Stimulated activated CD8-positive, alpha-beta memory T cell treated with anti-CD3 and anti-CD28 coated beads, Interleukin-12 subunit alpha, Interleukin-12 subunit beta, amount 100 ng/mL, for 1 hour (primary cell): Measurements from ENCODE around the gene IER5.
"Not testable (repeated sequence)": the region's sequence is repeated elsewhere in the genome, so short reads cannot be mapped to it uniquely, and the experiment has no call there.

Experiments used
- DNase-seq: peaks from one replicate; pipeline ENCODE4 v3.0.0-alpha.2; 2020; ENCODE audit warnings: low read depth

IER5 gene

GRCh38 chr1:181115971-181116370 is 27.5 kb downstream of the IER5 start:
- not testable (repeated sequence) for DNase-seq

- DNase-seq = no peak
Observed at GRCh38 chr1:181116819-181117390, 28.4 kb downstream of the IER5 start.

GRCh38 chr1:181117648-181118449 is 29.3 kb downstream of the IER5 start:
- DNase-seq = no peak

DNA sequence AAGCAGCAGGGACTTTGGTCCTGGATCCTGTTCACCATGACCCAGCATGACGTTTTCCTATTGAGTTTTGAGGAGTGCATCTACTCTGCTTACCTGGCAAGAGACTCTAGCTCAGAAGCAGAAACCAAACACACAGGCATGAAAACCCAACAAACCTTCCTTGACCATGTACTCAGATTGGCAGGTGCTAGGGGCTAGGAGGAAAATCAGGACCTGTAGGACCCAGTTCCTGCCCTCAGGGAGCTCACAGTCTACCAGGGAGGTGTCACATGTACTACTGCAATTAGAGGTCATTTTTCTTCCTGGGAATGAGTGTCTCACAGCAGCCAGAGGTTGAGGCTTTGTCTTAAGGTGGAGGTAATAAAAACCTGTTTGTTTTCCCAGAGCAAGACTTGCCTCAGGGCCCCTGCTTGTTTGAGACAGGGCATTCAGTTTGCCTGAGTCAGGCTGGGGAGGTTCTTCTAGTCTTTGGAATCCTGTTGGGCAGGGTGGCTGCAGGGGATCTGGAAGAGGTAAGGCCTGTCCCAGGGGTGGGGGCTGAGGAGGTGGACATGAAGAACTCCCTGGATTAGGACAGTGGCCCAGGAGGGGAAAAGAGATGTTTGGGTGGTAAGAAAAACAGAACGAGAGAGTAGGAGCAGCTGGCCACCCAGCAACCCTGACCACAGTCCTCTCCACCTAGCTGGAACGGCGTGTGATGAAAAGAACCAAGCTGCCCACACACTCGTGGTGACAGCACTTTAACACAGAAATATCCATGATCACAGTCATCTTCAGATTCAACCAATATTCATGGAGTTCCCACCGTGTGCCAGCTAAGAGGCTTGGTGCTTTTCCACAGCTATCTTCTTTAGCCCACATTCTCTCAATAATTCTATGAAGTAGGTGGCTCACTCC is 30.8 kb downstream of the IER5 start:
- no peak for DNase-seq

DNA sequence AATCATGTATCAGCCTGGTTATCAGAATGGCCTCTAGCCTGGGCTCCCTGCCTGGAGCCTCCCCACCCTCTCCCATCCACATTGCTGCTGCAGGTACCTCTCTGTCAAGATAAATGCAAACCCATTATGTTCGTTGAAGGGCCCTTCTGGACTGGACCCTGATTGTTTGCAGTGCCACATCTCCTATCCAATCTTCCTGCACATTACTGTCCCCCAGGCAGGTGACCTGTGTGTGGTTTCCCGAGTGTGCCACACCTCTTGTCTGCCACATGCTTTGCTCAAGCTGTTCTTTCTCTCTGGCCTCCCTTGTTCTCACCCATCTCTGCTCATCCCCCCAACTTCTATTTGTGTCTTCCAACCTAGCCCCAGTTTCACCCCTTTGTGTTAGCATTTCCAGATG is 32.4 kb downstream of the IER5 start:
- DNase-seq = no peak

DNA sequence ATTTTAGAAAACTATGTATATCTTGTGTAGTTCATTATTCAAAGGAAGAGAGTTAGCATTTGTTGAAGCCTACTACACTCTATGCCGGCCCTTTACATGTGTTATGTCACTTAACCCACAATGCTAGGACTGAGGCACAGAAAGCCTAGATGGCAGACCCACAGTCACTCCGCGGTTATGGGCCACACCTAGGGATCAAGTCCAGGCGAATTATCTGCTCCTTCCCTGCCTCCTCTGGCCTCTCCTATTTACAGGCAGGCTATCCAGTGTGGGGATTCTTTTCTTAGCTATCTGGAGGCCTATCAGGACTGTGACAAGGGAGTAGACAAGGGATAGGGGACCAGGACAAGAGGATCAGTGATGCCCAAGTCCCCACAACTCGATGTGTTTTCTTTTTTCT is 33.0 kb downstream of the IER5 start:
- DNase-seq = no peak

DNA sequence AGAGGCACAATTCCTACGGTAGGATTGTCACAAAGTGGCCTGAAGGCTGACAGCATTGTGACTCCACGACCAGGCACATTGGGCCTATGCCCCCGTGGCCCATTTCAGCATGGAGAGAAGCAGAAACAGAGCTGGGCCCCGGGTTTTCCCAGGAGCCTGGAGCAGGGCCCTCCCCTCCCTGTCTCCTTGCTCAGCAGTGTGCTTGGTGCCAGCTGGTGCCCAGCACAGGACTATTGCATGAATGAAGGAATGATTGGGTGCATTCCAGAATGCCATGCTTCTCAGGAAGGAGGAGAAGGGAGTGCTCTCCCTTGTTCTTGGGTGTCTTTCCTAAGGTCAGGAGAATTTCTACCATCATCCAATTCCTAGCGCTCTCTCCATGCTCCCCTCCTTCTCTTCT is 33.7 kb downstream of the IER5 start:
- DNase-seq = no peak

- no peak for DNase-seq
Observed at GRCh38 chr1:181123173-181123572, 34.7 kb downstream of the IER5 start.

DNA sequence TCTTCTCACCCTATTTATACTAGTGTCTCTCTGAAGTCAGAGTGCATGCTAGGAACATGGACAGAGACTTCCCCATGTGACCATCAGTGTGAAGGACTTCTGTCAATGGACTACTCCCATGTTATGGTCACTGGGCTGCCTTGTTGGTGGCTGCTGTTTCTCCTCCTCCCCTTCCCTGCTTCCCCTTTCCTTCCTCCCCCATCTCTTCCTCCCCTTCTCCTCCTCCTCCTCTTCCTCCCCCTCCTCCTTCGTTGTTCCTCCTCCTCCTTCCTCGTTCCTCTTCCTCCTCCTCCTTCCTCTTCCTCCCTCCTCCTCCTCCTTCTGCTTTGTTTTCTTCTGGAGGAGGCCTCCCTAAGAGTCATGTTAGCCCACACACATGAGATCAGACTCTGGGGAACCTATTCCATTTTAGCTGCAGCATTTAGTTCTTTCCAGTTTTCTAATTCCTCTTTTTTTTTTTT is 35.8 kb downstream of the IER5 start:
- DNase-seq = no peak

DNA sequence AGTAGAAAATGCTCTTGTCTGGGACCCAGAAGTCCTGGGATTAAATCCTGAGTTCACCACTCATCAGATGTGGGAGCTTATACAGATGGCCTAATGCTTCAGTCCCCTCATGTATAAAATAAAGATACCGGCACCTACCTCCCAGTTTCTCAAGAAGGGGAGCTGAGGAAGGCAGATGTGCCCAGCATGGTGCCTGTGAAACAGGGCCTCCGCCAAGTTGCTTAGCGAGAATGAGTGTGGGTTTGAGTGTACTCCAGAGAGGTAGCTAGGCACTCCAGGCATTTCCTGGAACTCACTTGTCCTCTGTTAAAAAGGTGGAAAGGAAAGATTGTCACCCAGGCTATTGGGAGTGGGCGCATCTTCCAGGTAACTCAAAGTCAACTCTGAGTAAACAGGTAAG is 37.8 kb downstream of the IER5 start:
- no peak for DNase-seq

GRCh38 chr1:181126871-181127587 is 38.5 kb downstream of the IER5 start:
- DNase-seq = no peak

DNA sequence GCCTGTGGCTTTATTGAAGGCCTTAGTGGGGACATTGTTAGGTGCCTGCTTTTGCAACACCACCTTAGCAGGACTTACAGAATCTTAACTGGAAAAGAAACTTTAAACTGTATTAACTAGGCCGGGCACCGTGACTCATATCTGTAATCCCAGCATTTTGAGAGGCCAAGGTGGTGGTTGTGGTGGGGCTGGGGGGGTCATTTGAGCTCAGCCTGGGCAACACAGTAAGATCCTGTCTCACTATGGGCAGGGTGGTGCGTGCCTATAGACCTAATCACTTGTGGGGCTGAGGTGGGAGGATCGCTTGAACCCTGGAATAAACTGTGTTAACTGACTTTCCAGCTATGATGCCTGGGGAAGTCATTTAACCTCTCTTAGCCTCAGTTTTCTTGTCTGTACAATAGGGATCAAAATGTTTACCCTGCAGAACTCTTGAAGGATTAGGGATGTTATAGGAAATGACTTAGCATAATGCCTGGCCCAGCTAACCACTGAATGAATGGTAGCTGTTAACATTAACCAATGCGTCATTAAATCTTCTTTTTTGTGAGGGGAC is 39.5 kb downstream of the IER5 start:
- no peak for DNase-seq

DNA sequence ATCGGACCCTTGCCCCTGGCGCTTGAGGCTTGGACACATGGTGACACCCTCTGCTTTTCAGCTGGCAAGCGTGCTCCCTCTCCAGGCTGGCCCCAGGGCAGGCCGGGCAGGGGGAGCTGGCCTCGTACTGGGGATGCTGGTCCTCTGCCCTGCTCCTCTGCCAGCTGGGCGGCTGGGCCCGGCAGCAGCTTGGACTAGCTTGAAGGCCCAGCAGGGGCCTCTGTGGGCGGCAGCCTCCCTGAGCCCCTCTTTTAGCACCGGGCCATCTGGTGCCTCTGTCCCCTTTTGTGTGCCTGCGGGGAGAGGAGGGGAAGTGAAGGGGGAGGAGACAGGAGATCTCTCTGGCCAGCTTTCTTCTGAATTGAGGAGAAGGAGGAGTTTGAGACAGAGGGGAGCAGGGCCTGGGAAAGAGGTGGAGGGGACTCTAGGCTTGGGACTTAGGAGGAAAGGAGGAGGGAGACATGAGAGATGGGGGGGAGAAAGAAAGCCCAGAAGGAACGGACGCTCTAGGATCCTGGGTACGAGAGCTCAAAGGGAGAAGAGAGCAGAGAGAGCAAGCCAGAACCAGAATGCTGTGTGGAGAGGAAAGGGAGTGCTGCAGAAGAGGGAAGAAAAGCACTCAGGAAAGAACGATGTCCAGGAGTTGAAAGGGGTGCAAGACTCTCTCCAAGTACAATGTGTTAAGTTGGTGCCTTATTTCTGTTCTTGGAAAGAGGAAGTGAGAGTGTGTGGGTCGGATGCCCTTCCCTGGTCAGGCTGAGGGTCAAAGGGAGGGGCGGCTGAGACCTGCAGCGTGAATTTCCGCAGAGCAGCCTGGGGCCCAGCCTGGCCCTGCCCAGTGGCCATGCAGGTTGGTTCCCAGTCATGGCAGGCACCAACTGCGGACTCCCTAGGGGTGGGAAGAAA is 40.3 kb downstream of the IER5 start:
- no peak for DNase-seq

GRCh38 chr1:181129771-181130606 is 41.5 kb downstream of the IER5 start:
- no peak for DNase-seq

DNA sequence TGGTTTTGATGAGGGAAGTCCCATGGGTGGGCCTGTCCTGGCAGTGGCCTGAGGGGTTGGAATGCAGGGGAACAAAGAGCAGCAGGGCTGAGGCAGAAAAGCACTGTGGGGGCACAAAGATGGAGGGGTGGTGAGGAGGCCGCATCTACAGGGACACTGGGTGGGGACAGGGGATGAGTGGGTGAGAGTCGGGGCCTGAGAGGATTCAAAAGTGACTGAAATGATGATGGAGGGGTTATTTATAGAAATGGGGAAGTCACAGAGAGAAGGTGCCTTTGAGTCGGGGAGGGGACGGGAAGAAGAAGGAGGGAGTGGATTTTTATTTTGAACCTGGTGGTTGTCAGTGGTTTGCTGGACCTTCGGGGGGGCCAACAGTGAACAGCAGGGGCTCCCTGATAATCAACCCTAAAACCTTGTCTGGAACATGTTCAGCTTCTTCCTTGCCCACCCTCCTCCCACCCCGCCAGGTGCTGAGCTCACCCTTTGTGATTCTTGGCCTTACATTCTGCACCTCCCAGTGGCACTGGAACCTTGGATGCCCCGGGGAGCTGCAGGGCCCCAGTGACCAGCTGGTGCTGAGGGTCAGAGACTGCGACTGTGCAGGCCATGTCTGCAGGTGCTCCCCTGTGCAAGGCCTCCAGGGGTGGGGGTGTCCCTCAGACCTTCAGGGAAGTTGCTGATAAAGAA is 42.9 kb downstream of the IER5 start:
- no peak for DNase-seq

- no peak for DNase-seq
Observed at GRCh38 chr1:181133441-181133951, 45.0 kb downstream of the IER5 start.

DNA sequence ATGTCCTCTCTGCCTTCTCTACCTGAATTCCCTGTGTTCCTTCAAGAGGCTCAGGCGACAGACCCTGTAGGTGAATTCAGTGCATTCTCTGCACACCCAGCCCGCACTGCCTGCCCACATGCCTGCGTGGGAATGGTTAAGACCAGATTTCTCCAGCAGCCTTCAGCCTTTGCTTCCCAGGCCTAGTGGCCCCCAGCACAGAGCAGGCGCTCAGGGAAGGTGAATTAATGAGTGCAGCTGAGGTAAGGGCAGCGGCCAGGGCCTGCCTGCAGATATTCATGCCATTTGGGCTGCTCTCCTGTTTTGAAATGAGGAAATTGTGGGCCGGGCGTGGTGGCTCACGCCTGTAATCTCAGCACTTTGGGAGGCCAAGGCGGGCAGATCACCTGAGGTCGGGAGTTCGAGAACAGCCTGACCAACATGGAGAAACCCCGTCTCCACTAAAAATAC is 45.5 kb downstream of the IER5 start:
- DNase-seq = no peak

GRCh38 chr1:181134543-181135436 is 46.3 kb downstream of the IER5 start:
- DNase-seq = no peak
